Measurements from ENCODE around the gene ZBTB20.
A peak's percentile ranks its signal among the peaks of the same experiment; 100 is the strongest.

The ZBTB20 gene

DNA sequence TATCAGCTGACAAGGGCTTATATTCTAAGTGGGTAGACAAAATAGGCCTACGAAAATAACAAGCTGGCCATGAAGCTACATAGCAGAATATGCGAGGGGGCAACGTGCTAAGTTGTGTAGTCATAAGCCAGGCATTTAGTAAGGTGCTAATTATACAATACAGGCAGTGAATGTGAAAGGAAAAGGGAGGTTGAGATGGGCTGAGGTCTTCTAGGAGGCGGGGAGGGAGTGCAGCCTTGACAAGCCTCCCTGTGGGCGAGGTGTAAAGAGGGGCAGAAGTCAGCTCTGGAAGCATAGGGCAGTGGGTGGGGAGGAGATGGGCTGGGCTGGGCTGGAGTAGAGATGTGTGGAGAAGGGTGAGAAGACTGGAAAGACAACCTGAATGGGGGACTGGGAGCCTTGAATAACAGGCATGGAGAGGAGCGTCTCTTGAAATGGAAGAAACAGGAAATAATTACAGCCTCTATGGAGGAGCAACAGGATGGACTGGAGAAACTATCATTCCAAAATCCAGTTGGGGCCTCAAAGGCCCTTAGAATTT is 852.1 kb downstream of the ZBTB20 start:
- DNase-seq (ENCODE audit: low read depth), result no peak

DNA sequence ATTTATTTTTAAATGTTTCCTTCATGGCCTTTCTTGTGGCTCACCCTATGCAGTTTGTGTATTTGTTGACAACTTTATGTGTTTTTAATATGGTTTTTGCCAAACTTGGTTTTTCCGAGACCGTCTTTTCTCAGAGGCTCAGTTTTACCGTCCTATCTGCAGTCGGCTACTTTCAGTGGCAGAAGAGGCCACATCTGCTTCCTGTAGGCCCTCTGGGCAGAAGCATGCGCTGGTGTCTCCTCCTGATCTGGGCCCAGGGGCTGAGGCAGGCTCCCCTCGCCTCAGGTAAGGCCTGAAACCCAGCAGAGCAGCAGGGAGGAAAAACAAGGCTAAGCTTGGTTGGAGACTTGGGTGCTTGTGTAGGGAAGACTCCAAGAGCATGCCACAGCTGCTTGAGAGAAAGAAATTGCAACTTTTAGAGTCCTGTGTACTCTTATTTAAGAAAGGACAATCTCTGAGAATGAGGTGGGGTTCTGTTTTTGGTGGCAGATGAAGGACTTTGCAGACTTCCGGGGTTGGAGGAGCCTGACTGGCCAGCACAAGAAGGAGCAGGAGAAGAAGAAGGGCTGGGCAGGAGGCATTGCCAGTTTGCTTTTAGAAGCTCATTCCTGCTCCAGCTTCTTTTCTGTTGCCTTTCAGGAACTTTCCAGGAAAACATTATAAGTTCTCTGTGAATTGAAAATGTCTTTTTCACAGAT is 853.1 kb downstream of the ZBTB20 start, which contains the start of gene TIGIT:
TIGIT (plus strand) TSS at position 191 of the 698 bp plus-strand sequence; CDS start at position 225, 34 bp downstream.
- DNase-seq (ENCODE audit: low read depth), result no peak

DNA sequence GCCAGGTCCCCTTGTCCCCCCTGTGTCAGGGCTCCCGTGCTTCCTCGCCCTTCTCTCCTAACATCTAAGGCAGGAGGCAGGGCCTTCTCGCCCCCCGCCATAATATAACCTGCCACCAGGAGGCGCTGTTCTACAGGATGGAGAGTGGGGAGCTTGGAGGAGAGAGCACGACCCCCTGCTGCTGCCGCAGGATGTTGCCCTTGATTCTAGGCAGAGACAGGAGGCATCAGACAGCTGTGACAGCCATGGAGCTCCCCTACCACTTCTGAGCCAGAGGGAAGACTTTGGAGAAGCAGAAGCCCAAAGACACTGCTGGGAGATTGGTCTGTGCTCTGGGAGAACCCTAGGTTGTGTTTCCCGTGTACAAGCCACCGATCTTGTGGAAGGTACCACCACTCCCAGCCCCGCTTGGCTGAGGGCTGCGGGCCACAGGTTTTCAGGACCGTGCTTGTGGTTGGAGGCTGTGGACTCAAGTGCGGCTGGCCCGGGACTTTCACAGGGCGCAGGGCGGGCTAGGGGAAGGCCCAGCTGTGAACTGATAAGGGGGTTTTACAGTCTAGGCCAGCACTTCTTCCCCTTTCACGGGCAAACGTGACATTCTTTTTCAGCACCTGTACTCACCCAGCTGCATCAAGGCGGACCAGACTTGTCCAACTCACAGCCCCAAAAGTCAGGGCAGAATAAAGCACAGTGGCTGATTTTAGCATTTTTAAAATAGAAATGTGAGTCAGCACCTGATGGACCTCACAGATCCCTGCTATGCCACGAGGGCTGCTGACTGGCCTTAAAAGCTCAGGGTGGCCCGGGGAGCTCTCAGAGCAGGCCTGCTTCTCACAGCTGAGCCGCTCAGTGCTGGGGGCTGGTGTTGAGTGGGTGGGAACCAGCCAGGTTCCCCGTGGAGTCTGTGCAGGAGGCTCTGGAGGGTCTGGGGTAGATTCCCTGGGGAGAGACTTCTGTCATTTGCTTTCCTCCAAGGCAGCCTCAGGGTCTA is 855.9 kb downstream of the ZBTB20 start:
- peak; percentile 93 for DNase-seq (ENCODE audit: low read depth)

DNA sequence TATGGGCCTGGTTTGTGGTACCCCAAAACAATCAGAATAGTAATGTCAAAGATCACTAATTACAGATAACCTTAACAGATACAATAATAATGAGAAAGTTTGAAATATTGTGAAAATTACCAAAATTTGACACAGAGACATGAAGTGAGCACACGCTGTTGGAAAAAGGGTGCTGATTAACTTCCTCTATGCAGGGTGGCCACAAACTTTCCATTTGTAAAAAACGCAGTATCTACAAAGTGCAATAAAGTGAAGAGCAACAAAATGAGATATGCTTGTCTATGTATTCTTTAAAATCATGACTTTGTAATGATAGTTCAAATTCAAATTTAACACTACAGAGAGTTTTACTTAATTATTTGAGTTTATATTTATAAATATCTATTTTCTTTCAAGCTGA is 860.8 kb downstream of the ZBTB20 start:
- DNase-seq (ENCODE audit: low read depth), result no peak

DNA sequence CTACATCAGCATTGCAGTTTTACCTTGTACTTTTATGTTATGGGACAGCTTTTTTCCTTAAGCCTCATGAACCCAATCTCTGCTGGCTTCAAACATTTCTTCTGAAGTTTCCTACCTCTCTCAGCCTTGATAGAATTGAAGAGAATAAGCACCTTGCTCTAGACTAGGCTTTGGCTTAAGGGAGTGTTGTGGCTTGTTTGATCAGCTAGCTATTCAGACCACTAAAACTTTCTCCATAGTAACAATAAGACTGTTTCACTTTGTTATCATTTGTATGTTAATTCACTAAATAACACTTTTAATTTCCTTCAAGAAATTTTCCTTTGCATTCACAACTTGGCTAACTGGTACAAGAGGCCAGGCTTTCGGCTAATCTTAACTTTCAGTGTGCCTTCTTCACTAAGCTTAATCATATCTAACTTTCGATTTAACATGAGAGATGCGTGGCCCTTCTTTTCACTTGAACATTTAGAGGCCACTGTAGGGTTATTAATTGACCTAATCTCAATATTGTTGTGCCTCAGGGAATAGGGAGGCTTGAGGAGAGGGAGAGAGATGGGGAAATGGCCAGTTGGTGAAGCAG is 861.3 kb downstream of the ZBTB20 start:
- DNase-seq (ENCODE audit: low read depth), result no peak

DNA sequence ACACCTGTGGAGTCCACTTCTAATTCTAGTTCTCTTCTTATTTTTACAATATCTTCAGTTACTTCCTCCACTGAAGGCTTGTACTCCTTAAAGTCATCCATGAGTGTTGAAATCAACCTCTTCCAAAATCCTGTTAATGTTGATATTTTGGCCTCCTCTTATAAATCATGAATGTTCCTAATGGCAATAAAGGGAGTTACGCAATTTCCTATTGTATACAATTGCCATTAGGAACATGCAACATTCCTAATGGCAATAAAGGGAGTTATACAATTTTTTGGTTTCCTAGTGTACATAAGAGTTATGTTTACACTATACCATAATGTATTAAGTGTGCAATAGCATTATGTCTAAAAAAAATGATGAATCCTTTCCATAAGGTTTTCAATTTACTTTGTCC is 862.4 kb downstream of the ZBTB20 start:
- no peak for DNase-seq (ENCODE audit: low read depth)
